RWPE1 (cell line): ENCODE measurements around the gene NEK4.

Experiments
- CTCF ChIA-PET: fragments of 350-600 bp; sonication (Branson Sonifier 250); formaldehyde crosslinking; extraction: SDS; loops from one replicate; lab custom pipeline; 2021; lab: Yijun Ruan, JAX
- POLR2A ChIA-PET: fragments of 400-600 bp; formaldehyde crosslinking; extraction: SDS; loops from one replicate; lab custom pipeline; 2020; ENCODE audit warnings: antibody characterized with exemption; ENCODE audit not compliant: low non-redundant PET; lab: Yijun Ruan, JAX
- DNase-seq: peaks from one replicate; pipeline ENCODE4 v3.0.0; 2012; ENCODE audit warnings: low spot score
- H3K27ac ChIP-seq: fragments of 450-650 bp; 2 replicates; pipeline ENCODE4 v1.5.1; 2017
- CTCF ChIP-seq: fragments of 450-650 bp; conservative IDR thresholded peaks from 2 replicates; pipeline ENCODE4 v1.5.1; 2017; ENCODE audit warnings: low read depth, mild to moderate bottlenecking

NEK4 gene

GRCh38 chr3:52769786-52770455 lies 819 bp downstream of the NEK4 start:
- no peak for DNase-seq
- ChIA-PET POLR2A (interaction anchor here (0.6 kb wide), 1 partner anchor 401 kb away, joined by 3 read pairs; no protein-coding TSS in a partner anchor), CTCF (no interaction called here)
- H3K27ac ChIP-seq, result peak overlapping the region; percentile 70
- TF ChIP-seq CTCF, result no peak

DNA sequence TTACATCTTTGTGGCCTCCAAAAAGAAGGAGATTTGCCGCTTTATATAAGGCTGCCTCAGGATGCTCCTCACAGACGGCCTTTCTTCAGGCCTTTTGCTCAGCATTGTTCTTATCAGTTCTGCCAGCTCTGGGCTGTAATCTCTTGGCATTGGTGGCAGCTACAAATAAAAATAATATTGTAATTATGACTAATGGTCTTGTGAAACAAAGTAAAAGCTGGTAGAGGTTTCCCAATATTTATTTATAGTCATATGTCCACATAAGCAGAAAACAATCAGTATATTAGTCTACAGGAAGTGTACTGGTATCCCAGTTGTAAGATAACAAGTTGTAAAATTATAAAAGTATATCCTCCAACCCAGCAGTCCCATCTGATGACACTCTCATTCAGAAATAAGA lies 7.3 kb downstream of the NEK4 start:
- DNase-seq, result no peak
- ChIA-PET POLR2A (no interaction called here), CTCF (no interaction called here)
- no peak overlapping the region for H3K27ac ChIP-seq
- TF ChIP-seq CTCF, result no peak

- DNase-seq, result no peak
- no peak overlapping the region for H3K27ac ChIP-seq
- CTCF ChIA-PET, result no interaction called here
- POLR2A ChIA-PET, result no interaction called here
- no peak for TF ChIP-seq CTCF
Measured at GRCh38 chr3:52756141-52756540, 14.6 kb downstream of the NEK4 start.

DNA sequence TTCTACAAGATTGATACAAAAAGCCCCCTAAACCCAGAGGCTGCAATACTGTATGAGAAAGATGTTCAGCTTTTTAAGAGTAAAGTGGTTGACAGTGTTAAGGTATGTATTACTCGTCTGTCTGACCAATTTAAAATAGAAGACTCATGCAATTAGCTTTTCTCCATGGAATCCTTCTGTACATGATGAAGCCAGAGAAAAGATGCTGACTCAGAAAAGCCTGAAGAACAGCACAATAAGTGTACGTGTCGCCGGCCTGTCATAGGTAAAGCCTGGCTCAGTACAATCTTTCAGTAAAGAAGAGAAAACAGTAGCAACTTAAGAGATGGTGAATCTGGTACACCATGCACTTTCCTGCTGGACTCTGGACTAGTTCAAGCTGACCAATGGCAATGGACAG lies 16.4 kb downstream of the NEK4 start:
- CTCF ChIA-PET, result interaction anchor here (0.5 kb wide), 1 partner anchor 10 kb away, joined by 3 read pairs; no protein-coding TSS in a partner anchor

DNA sequence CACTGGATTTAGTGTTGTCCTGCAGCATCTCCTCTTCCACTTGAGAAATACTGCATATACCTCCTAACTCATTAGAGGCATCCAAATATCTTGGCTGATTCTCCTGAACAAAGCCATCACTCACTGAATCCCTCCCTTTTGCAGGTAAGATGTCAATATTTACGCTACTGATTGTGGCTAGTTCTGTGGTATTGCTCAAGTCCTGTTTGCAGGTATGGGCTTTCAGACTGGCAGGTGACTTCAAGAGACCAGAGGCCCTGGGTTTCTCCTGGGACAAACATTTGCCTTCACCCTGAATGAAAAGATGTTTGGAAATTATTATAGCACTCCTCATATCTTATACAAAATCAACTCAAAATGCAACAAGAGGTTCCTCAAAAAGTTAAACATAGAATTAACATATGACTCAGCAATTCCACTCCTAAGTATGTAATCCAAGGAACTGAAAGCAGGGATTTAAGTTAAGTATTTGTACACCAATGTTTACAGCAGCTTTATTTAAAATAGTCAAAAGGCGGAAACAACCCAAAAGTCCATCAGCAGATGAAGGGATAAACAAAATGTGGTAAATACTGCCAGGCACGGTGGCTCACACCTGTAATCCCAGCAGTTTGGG lies 18.6 kb downstream of the NEK4 start:
- no peak for TF ChIP-seq CTCF
- H3K27ac ChIP-seq, result no peak overlapping the region
- no peak for DNase-seq
- ChIA-PET CTCF (no interaction called here), POLR2A (no interaction called here)

More for the DNA sequence above, 16.4 kb downstream of the NEK4 start:
- H3K27ac ChIP-seq, result no peak overlapping the region
- POLR2A ChIA-PET, result no interaction called here
- no peak for TF ChIP-seq CTCF
- no peak for DNase-seq

DNA sequence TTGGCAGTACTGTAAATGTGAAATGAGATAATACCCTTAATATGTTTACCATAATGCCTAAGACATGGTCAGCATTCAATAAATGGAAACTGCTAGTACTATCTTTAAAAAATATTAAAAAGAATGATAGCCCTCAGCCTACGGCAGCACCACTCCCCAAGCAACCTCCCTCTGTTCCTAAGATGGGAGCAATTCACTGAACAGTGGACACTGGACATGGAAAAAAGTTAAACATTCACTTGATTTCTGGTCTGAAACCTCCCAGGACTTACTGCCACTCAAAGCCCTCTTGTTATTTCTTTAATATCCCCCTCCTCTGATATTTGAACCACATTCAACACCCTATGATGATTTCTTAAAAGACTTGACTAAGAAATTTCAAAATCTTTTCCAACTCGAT lies 27.0 kb downstream of the NEK4 start:
- ChIA-PET CTCF (interaction anchor here (0.6 kb wide), 2 partner anchors 9 to 19 kb away, joined by 3 to 5 read pairs; no protein-coding TSS in a partner anchor), POLR2A (interaction anchor here (0.6 kb wide), 1 partner anchor 59 kb away, joined by 3 read pairs; no protein-coding TSS in a partner anchor)
- no peak overlapping the region for H3K27ac ChIP-seq
- DNase-seq, result no peak
- no peak for TF ChIP-seq CTCF
